ENCODE results near the gene HIVEP3.

Gene HIVEP3

GRCh38 chr1:41754540-41754939, 164.2 kb downstream of the HIVEP3 start:
- DNase-seq (ENCODE audit: low spot score) = no peak

- no peak for DNase-seq (ENCODE audit: low spot score)
Observed at GRCh38 chr1:41752514-41753170, 166.1 kb downstream of the HIVEP3 start.

GRCh38 chr1:41751804-41752513, 166.8 kb downstream of the HIVEP3 start:
- DNase-seq (ENCODE audit: low spot score) = no peak

- DNase-seq (ENCODE audit: low spot score) = no peak
Observed at GRCh38 chr1:41749991-41750745, 168.6 kb downstream of the HIVEP3 start.

GRCh38 chr1:41745022-41745421, 173.7 kb downstream of the HIVEP3 start:
- no peak for DNase-seq (ENCODE audit: low spot score)

- DNase-seq (ENCODE audit: low spot score) = no peak
Observed at GRCh38 chr1:41743366-41743765, 175.4 kb downstream of the HIVEP3 start.

GRCh38 chr1:41742219-41742618, 176.5 kb downstream of the HIVEP3 start:
- DNase-seq (ENCODE audit: low spot score) = no peak

- no peak for DNase-seq (ENCODE audit: low spot score)
Observed at GRCh38 chr1:41741244-41741643, 177.5 kb downstream of the HIVEP3 start.

- DNase-seq (ENCODE audit: low spot score) = no peak
Observed at GRCh38 chr1:41740630-41741239, 178.0 kb downstream of the HIVEP3 start.

- no peak for DNase-seq (ENCODE audit: low spot score)
Observed at GRCh38 chr1:41740058-41740457, 178.7 kb downstream of the HIVEP3 start.

GRCh38 chr1:41739061-41739955, 179.4 kb downstream of the HIVEP3 start:
- DNase-seq (ENCODE audit: low spot score) = no peak

- DNase-seq (ENCODE audit: low spot score) = no peak
Observed at GRCh38 chr1:41738475-41738874, 180.2 kb downstream of the HIVEP3 start.

- no peak for DNase-seq (ENCODE audit: low spot score)
Observed at GRCh38 chr1:41738006-41738405, 180.7 kb downstream of the HIVEP3 start.

- DNase-seq (ENCODE audit: low spot score) = no peak
Observed at GRCh38 chr1:41735631-41736260, 183.0 kb downstream of the HIVEP3 start.

GRCh38 chr1:41735139-41735538, 183.6 kb downstream of the HIVEP3 start:
- no peak for DNase-seq (ENCODE audit: low spot score)

GRCh38 chr1:41734201-41734970, 184.3 kb downstream of the HIVEP3 start:
- no peak for DNase-seq (ENCODE audit: low spot score)

- DNase-seq (ENCODE audit: low spot score) = no peak
Observed at GRCh38 chr1:41733725-41734124, 185.0 kb downstream of the HIVEP3 start.

GRCh38 chr1:41733021-41733420, 185.7 kb downstream of the HIVEP3 start:
- no peak for DNase-seq (ENCODE audit: low spot score)

GRCh38 chr1:41731516-41732030, 187.1 kb downstream of the HIVEP3 start:
- DNase-seq (ENCODE audit: low spot score) = no peak

GRCh38 chr1:41730806-41731205, 187.9 kb downstream of the HIVEP3 start:
- no peak for DNase-seq (ENCODE audit: low spot score)
